IPS-NIHi7 (cell line): ENCODE results near the gene ZFHX3.

ENCODE experiments used
- DNase-seq: peaks from one replicate; pipeline ENCODE4 v3.0.0; 2012; ENCODE audit warnings: mixed read lengths; ENCODE audit errors: extremely low spot score

The ZFHX3 gene

DNA sequence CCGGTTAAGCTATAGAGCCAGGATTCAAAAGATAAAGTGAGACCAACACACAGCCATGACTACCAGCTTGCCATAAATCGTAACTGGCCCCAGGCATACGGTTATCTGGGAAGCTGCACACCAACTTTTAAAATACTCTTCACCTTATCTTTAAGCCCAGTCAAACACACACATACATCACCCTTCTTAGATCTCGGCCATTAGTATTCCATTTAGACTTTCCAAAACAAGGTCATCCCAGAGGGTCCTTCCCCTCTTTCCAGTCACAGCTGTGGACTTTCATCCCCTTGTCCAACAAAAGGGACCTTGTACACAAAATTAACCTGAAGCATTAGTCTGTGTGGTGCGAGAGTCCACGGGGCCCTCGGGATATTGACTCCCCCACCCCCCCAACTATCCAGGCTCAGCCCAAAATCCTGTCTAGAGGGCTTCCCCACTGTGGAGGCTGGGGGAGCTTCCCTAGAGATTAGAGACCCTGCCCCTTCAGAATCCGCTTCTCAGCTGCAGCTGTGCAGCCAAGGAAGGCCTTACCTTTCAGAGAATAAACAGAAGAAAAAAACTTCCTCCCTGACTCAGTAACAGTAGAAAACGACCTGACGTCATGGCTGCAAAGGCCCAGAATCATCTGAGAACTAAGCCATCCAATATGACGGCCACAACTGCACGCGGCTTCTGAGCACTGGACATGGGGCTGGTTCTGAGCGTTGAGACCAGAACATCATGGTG lies 9.9 kb downstream of the ZFHX3 start:
- DNase-seq: no peak

DNA sequence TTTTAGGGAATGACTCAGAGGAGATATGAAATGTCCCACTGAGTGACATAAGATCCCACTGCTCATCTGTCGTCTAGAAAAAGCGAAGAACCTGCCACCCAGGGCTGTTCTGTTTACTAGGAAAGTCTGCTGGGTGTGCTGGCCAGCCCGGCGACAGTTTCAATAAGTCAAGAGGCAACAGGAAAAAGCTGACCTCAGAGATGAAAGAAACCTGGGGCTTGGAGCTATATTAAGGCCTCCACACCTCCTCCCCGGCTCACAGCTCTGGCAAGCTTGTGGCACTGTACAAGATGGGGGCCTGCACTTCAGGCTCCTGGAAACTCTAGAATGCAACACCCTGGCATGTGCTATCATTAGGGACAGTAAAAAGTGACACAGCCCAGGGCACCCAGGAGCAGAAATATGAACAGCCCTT lies 10.6 kb downstream of the ZFHX3 start:
- no peak for DNase-seq

DNA sequence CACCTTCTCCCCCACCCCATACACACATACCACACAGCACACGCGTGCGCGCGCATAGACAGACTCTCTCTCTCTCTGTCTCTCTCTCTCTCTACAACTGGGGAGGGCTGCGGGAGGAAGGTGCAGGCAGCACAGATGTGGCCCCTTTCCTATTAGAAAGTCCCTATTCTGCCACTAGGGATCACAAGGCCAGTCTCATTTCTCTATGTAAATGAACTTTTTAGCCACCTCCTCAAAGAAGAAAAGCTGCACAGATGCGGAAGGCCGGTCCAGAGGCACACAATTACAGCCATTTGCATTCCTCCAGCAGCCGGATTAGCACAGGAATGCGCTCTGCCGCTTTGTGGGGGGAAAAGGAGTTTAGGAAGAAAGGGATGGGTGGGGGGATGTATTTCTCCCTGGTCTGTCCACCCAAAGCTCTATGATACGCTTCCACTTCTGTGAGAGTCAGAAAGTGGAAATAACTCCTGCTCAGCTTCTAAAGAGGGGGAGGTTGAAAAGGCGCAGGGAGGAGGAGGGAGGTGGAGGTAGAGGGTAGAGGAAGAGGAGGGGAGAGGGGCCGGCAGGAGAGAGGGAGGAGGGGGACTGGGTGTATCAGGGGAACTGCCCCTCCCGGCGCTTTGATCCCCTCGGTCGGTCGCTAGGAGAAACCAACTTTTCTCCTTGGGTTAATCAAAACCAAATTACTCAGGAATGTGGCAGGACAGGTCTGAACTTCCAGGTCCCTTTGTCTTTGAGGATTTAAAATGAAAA lies 11.7 kb downstream of the ZFHX3 start:
- peak; percentile 66 for DNase-seq

DNA sequence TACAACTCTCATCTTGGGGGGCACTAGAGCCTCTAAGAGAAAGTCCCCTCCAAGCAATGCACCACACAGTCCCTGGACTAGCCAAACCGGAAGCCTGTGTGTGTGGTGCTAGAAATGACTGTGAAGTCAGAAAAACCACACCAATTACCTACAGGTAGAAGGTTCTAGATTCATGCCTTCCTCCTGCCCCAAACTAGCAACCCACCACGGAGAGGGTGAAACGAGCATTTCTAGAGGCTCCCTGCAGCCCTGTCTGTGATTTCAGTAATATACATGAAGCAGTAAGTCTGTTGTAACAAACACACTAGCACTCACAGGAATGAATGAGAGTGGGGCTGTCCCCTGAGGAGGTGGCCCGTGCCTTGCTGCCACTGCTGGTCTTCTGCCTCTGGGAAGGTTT lies 13.6 kb downstream of the ZFHX3 start:
- no peak for DNase-seq

DNA sequence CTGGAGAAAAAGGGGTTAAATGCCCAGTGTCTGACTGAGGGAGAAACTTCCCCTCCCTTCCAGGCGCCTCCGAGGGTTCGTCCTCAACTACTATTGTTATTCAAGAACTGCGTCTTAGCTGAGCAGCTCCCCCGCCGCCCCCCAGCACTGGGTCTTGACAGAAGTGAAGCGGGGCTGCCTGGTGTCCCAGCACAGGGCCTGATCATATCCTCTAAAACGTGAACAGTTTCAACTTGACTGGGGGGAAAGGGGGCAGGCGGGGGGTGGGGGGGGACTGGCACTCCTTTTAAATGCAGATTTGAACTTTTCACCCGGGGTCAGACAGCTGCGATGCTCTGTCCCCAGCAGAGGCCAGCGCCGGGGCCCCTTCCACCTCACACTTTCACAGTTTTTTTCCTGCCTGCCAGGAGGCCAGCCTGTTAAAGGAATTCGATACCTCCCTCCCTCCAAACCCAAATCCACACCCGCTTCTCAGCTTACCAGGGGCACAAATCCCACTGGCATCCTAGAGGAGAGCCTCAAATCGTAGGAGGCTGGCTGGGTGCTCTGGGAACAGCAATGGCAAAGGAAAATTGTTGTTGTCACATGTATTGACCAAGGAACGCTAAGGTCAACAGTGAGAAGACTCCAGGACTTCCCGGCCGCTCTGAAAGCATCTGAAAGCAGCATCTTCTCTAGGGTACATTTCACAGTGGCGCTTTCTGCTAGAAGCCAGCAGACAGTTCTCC lies 14.5 kb downstream of the ZFHX3 start:
- DNase-seq: peak; percentile 57

DNA sequence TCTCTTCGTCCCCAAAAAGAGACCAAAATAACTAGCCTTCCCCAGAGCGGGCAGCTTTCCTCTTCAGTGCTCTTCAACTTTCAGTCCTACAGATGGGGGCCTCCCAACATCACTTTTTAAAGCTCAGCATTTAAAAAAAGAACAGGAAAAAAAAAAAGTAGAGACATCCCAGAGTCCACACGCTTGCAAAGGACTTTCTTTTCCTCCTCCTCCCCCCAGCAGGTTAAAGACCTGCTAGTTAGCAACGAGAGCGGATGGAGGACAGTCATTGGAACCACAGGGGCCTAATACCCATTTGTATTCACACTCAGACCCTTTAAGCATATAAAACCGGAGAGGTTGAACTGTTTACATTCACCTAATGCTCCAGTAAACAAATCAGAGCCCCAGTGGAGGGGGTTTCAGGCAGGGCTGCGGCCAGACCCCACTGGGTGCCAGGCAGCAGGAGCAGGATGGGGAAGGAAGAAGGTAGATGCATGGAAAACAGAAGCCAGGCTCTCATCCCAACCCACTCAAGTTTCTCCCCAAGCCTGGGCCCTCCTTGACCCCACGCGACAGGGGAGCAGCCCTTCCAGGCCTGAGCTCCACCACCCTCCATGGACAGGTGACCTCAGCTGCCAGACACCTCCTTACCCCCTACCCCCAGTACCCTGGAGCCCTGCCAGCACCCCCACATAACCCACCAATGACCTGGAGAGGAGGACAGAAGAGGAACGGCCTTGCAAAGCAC lies 15.2 kb downstream of the ZFHX3 start:
- DNase-seq: peak; percentile 52

DNA sequence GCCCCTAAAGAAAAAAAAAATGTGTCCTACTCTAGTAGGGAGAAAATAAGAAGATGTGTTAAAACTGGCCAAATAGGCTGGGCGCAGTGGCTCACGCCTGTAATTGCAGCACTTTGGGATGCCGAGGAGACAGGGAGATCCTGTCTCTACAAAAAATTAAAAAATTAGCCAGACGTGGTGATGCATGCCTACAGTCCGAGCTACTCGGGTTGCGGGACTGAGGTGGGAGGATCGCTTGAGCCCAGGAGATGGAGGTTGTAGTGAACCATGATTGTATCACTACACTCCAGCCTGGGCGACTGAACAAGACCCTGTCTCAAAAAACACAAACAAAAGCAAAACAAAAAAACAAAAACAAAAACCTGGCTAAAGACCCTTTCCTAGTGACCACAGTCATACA lies 15.9 kb downstream of the ZFHX3 start:
- no peak for DNase-seq

DNA sequence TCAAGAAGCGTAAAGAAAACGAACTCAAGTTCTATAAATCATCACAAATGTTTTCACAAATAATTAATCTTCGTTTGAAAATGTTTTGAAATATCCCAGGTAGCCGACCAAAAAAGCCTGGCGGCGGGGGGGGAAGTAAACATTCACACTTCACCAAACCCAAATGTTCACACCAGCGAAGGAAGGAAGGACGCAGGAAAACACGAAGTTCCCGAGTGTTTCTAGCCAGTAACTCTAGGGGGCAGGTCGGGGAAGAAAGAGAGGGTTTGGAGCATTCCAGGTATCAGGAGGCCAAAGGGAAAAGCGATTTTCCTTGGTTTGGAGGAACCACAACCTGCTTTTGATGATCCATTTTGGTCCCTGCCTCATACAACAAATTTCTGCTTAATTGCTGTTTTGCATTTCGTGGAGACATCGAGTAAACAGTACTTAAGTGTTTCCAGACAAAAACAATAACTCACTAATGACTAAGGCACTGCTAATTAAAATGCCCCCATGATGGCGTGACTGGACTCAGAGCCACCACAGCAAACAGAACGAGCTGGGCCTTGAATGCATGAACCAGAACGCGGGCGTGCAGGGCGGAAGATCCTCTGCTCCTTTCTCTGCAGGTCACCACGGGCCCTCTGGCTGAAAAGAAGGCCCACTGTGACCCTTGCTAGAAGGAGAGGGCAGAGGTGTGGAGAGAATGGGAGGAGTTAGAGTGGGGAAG lies 16.6 kb downstream of the ZFHX3 start:
- peak; percentile 30 for DNase-seq

DNA sequence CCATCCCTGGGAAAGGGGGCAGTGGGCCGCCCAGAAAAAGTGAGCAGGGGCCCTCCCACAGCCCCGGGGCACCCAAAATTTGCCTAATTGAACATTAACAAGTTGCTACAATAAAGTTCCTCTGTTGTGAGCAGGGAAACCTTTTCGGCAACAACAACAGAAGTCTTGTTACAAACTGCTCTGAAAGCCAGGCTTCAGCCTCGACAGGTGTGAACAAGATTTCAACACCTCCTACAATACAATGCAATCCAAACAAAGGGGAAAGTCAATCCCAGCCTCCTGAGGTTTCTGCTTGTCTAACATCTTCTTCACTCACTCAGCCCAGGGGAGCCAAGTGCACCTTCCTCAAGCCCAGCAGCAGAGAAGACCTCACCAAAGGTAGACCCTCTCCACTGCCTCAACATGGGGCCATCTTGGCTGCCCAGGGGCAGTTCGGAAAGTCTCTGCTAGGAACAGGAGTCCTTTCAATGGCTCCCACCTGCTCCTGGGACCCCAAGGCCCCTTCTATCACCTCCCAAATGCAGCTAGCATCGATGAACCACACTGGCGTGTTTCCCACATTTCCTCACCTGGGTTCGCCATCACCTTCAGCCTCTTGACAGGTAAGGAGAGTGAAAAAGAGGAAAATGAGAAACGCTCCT lies 19.1 kb downstream of the ZFHX3 start:
- DNase-seq: no peak

DNA sequence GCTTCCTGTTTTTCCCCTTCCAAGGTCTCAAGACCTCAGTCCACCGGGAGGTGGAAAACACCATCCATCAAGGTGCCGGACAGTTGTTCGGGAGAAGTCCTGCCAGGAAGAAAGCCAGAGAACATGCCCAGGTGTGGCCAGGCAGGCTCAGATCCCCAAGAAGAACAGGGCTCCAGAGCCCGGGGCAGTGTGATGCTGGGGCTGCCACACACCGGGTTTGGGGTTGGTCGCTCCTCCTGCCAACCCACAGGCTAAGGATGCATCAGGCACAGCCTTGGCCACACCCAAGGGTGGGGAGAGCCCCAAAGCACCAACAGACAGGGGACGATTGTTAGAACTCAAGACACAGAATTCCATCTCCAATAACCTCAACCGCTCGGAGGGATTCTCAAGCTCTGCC lies 19.7 kb downstream of the ZFHX3 start:
- no peak for DNase-seq

DNA sequence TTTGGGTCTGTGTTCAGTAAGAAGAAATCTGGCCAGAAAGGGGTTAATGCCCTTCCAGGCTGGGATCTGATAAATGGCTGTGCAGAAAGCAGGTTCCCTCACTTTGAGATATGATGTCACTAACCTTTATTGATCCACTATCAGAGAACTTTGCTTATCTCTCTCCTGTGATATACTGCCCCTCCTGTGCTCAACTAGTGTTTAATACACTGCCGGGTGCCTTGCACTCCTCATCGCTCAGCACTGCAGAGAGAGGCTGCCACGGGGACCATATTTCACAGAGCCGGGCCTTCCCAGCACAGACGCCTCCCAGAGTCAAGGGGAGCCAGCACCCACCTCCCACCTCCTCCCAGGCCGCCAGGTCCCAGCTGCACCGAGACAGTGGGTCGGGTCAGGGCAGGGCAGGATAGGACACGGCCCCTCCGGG lies 20.2 kb downstream of the ZFHX3 start:
- no peak for DNase-seq

DNA sequence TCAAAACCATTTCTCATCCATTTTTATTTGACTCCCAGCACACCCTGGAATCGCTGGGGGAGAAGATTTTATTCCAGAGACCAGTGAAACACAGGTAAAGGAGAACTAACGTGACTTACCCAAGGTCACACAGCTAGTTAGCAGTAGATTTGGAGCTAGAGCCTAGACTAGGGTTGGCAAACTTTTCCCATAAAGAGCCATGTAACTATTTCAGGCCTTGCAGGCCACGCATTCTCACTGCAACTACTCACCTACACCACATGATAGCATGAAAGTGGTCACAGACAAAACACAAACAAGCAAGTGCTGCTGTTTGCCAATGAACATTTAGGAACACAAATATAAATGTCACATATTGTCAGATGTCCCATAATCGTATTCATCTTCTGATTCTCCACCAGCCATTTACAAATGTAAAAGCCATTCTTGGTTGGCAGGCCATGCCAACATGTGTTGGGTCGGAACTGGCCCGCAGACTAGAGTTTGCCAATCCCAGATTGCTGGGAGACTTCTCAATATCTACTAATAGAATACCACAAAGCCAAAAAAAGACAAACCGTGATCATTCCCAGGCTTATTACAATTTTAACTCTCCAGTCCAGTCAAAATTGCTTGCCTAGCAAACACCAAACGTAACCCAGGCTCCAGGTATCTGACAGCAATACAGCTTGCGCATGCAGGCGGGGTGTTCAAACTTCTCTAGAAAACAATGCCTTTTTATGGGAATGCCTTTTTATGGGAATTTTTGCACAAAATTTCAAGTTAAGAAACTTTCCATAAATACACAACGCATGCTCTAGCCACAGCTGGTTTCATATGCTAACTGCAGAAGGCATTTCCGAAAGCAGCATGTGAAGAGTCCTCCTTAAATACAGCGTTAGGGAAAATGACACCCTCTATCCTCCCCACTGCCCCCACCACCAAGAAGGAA lies 20.9 kb downstream of the ZFHX3 start:
- DNase-seq: no peak

DNA sequence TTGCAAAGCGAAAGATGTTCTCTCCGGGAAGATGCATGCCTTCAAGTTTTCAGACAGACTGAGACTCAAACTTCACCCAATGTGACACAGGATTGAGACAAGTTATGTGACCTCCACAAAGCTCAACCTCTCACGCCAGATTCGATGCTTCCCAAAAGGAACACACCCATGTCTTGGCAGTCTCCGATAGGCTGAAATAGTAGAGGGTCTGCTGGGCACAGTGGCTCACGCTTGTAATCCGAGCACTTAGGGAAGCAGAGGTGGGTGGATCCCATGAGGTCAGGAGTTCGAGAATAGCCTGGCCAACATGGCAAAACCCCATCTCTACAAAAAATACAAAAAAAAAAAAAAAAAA lies 22.1 kb downstream of the ZFHX3 start:
- DNase-seq: no peak

DNA sequence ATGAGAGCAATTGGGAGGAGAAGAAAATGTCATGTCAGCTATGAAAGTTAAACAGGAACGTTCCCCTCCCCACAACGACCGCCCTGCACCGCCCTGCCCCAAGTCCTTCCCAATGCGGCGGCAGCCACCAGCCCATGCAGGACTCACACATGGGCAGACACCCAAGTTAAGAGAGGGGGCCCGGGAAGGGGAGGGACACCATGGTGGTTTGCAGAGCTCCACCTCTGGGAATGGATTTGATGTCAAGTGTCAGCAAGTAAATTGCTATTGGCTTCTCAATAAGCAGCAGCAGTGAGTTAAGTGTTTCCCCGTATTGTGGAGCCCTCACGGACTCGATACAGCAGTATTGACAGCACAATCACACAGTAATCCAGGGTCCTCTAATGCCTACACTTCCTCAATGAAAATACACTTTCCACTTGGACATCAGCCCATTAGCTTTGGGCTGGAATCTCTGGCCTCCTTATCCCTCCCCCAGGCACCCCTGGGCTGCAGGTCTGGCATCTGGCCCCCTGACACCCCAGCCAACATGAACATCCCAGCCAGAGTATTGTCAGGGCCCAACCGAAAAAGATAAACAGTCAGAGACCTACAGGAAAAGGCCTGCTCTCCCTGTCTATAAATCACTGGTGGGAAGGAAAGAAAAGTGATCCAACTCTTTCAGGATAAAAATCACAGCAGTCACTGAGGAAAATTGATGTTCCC lies 22.6 kb downstream of the ZFHX3 start:
- DNase-seq: no peak

DNA sequence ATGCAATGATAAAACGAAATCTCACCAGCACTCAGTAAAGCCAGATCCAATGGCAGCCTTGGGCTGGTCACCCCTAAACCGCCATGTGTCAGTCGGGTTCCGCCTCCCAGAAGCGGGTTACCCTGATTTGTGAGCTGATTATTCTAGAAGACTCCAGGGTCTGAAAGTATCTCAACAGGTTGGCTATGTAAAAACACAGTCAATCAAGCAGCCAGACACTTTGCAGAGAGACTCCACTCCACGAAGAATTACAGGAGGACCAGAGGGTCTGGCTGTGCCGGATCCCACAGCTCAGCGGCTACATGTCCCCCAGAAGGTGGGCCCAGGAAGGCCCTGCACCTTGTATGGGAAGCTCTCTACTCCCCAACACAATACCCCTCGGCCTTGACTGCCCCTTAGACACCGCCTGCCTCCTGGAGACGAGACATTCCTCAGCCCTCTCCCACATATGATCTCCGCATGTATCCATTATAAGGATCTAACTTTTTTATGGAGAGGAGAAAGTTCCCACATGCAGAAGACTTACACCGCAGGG lies 23.3 kb downstream of the ZFHX3 start:
- DNase-seq: no peak

DNA sequence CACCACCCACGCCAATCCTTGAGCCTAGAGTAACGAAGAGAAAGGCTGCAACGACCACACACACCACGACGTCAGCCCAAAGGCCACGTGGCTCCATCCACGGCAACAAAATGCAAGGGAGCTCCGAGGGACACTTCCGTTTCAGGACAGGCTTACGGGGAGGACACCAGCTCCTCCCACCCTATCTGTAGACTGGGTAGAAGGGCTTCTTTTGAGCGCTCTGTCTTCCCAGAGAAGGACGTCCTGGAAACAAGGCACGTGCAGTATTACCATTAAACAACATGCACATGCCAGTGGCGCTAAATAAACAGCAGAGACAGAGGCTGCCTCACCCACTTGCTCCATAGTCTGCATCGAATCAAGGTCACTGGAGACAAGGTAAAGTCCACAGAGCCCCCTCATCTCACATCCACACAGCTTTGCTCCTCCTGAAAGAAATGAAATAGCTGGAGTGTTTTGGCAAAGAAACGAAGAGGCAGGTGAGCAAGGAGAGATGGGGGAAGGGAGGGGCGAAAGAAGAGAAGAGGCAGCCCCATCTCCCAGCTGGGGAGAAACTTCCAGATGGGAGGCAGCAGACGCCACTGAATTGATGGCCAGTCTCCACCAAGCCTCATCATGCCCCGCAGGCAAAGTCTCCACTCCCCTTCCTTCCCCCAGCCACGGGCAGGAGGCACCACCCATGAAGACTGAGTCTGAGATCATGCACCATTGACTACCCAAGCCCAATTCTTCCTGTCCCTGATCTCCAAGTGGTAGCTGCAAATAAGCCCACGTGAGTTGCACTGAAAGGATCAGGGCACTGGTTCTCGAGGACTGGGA lies 24.0 kb downstream of the ZFHX3 start:
- no peak for DNase-seq

DNA sequence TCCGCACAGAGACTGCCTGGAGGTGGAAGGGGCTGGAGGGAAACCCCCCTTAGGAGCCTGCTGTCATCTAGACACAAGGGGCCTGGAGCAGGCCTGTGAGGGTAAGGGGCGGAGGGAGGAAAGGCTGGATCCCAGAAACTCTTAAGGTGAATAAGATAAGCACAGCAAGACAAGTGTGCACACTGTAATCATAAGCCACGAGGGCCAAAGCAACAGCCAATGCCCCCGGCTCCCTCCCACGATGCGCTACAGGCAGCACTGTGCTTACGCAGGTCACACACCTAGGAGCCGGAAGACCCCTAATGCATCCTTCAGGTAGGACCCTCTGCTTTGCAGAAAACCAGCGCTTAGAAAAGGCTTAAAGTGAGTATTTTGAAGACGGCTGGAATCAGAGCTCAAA lies 24.6 kb downstream of the ZFHX3 start:
- DNase-seq: no peak

DNA sequence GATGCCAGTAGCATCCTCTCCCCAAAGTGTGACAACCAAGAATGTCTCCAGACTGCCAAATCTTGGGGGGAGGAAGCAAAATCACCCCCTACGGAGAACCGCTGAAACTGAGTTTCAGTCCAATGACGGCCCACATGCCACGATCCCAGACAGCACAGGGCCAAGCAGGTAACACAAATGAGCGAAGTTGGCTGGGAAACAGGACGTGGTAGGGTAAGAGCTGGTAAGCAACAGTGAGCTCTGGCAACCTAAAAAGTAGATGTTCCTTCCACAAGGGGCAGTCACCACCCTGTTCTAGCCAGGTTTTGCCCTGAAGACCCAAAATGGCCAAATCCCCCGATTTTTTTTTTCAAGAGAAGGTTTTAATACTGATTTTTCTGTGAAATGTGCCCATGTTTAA lies 25.4 kb downstream of the ZFHX3 start:
- no peak for DNase-seq
